ENCODE data around the gene YOD1. TPM values are rescaled to one million over a fixed set of nuclear protein-coding genes. Genes with fewer than 3 reads are reported as not detected.

YOD1 gene
- total and polyA plus RNA-seq, 4 donors: 3.4 to 34.4 (median 5.4) TPM

GRCh38 chr1:207001492-207002245 lies 49.3 kb downstream of the YOD1 start:
- no peak for ATAC-seq (ENCODE audit: insufficient read depth, low FRiP score)
- 76 to 85% methylated on average over 5 of the region's 5 CpGs for WGBS, 2 donors
- Histone ChIP-seq H3K9ac (ENCODE audit: insufficient read depth in 1 of 2, low read length in 2 of 2) (no peak overlapping the region), H3K9me3 (ENCODE audit: control insufficient read depth in 4 of 4, insufficient read depth in 3 of 4, low read length in 3 of 4) (no peaks in the 10 kb centered on the region), H3K27ac (ENCODE audit: low read depth in 1 of 2, low read length in 1 of 2) (peak overlapping the region in 1 of 2 donors; percentile 88), H3K27me3 (ENCODE audit: control insufficient read depth in 3 of 3, insufficient read depth in 3 of 3, low read length in 2 of 3) (peaks cover 0 to 3% (median 0%) of the 10 kb centered on the region in 3 donors), H3K4me3 (no peak overlapping the region), H3K36me3 (ENCODE audit: control insufficient read depth in 4 of 4, insufficient read depth in 4 of 4, low read length in 4 of 4) (no peaks in the 10 kb centered on the region), H3K4me1 (ENCODE audit: control insufficient read depth in 5 of 5, insufficient read depth in 5 of 5, low read length in 5 of 5) (peaks cover 0 to 8% (median 4%) of the 10 kb centered on the region in 5 donors)
- DNase-seq: no peak
- no peak for TF ChIP-seq CTCF (IDR thresholded peaks at IDR 0.05; ENCODE audit: control extremely low read depth, extremely low read depth)

GRCh38 chr1:207000651-207001291 lies 50.2 kb downstream of the YOD1 start:
- DNase-seq (no peak), ATAC-seq (ENCODE audit: insufficient read depth, low FRiP score) (no peak)
- H3K9me3 ChIP-seq (ENCODE audit: control insufficient read depth in 4 of 4, insufficient read depth in 3 of 4, low read length in 3 of 4): no peaks in the 10 kb centered on the region
- WGBS, 2 donors: 60 to 63% methylated on average over 5 of the region's 5 CpGs
- H3K27ac ChIP-seq (ENCODE audit: low read depth in 1 of 2, low read length in 1 of 2): no peak overlapping the region
- peaks cover 0 to 3% (median 0%) of the 10 kb centered on the region in 3 donors for H3K27me3 ChIP-seq (ENCODE audit: control insufficient read depth in 3 of 3, insufficient read depth in 3 of 3, low read length in 2 of 3)
- H3K4me3 ChIP-seq: no peak overlapping the region
- H3K4me1 ChIP-seq (ENCODE audit: control insufficient read depth in 5 of 5, insufficient read depth in 5 of 5, low read length in 5 of 5): peaks cover 0 to 8% (median 4%) of the 10 kb centered on the region in 5 donors
- no peak overlapping the region for H3K9ac ChIP-seq (ENCODE audit: insufficient read depth in 1 of 2, low read length in 2 of 2)
- H3K36me3 ChIP-seq (ENCODE audit: control insufficient read depth in 4 of 4, insufficient read depth in 4 of 4, low read length in 4 of 4): no peaks in the 10 kb centered on the region
- no peak for TF ChIP-seq CTCF (IDR thresholded peaks at IDR 0.05; ENCODE audit: control extremely low read depth, extremely low read depth)

GRCh38 chr1:206998816-206999215 lies 52.2 kb downstream of the YOD1 start:
- Histone ChIP-seq H3K36me3 (ENCODE audit: control insufficient read depth in 4 of 4, insufficient read depth in 4 of 4, low read length in 4 of 4) (no peaks in the 10 kb centered on the region), H3K9ac (ENCODE audit: insufficient read depth in 1 of 2, low read length in 2 of 2) (no peak overlapping the region), H3K4me1 (ENCODE audit: control insufficient read depth in 5 of 5, insufficient read depth in 5 of 5, low read length in 5 of 5) (peaks cover 0 to 5% (median 2%) of the 10 kb centered on the region in 5 donors), H3K9me3 (ENCODE audit: control insufficient read depth in 4 of 4, insufficient read depth in 3 of 4, low read length in 3 of 4) (no peaks in the 10 kb centered on the region), H3K4me3 (no peak overlapping the region), H3K27me3 (ENCODE audit: control insufficient read depth in 3 of 3, insufficient read depth in 3 of 3, low read length in 2 of 3) (peaks cover 0 to 3% (median 0%) of the 10 kb centered on the region in 3 donors), H3K27ac (ENCODE audit: low read depth in 1 of 2, low read length in 1 of 2) (no peak overlapping the region)
- ATAC-seq (ENCODE audit: insufficient read depth, low FRiP score) (no peak), DNase-seq (no peak)
- TF ChIP-seq CTCF (IDR thresholded peaks at IDR 0.05; ENCODE audit: control extremely low read depth, extremely low read depth): no peak
- WGBS, 2 donors: 39 to 68% methylated on average over 2 of the region's 2 CpGs

Other genes starting within 250 kb of the YOD1 start
- not detected for gene IL20, start 185.6 kb downstream of the YOD1 start, total RNA-seq
- under 1 TPM; 0.11 to 0.12 TPM for gene IL20, start 185.6 kb downstream of the YOD1 start, polyA plus RNA-seq
- gene IL24, start 153.8 kb downstream of the YOD1 start, total RNA-seq: not detected
- 1 to 10 TPM in 1 of 2 donors, under 1 TPM in 1; 0.67 to 8.7 TPM for gene IL24, start 153.8 kb downstream of the YOD1 start, polyA plus RNA-seq
- 10 to 100 TPM in 1 of 2 donors, 1 to 10 TPM in 1; 8.5 to 10.5 TPM for gene FCMR, start 129.3 kb downstream of the YOD1 start, total RNA-seq
- 10 to 100 TPM in 1 of 2 donors, 1 to 10 TPM in 1; 3.6 to 13.3 TPM for gene FCMR, start 129.3 kb downstream of the YOD1 start, polyA plus RNA-seq
- 100 to 1,000 TPM; 381 to 845 TPM for gene PIGR, start 104.7 kb downstream of the YOD1 start, total RNA-seq
- gene PIGR, start 104.7 kb downstream of the YOD1 start, polyA plus RNA-seq: 100 to 1,000 TPM; 131 to 216 TPM
- gene FCAMR, start 80.7 kb downstream of the YOD1 start, total RNA-seq: under 1 TPM in 1 of 2 donors, not detected in 1; 0.40 TPM
- under 1 TPM in 1 of 2 donors, not detected in 1; 0.18 TPM for gene FCAMR, start 80.7 kb downstream of the YOD1 start, polyA plus RNA-seq
- gene C1orf116, start 18.5 kb downstream of the YOD1 start, total RNA-seq: 100 to 1,000 TPM; 123 to 130 TPM
- gene C1orf116, start 18.5 kb downstream of the YOD1 start, polyA plus RNA-seq: 10 to 100 TPM; 27.7 to 59.9 TPM
- 10 to 100 TPM; 50.8 to 52.3 TPM for gene PFKFB2, start 2.1 kb upstream of the YOD1 start, total RNA-seq
- gene PFKFB2, start 2.1 kb upstream of the YOD1 start, polyA plus RNA-seq: 10 to 100 TPM; 19.9 to 28.4 TPM
- 1 to 10 TPM; 4.2 to 6.5 TPM for gene C4BPB, start 37.7 kb upstream of the YOD1 start, total RNA-seq
- 1 to 10 TPM; 2.6 to 5.1 TPM for gene C4BPB, start 37.7 kb upstream of the YOD1 start, polyA plus RNA-seq
- 100 to 1,000 TPM; 158 to 203 TPM for gene C4BPA, start 53.0 kb upstream of the YOD1 start, total RNA-seq
- 100 to 1,000 TPM in 1 of 2 donors, 10 to 100 TPM in 1; 21.2 to 213 TPM for gene C4BPA, start 53.0 kb upstream of the YOD1 start, polyA plus RNA-seq

Data from lung (tissue), 12 donors.